ENCODE measurements around the gene ARHGAP23. TPM values are rescaled to one million over a fixed set of nuclear protein-coding genes. Genes with fewer than 3 reads are reported as not detected.

Gene ARHGAP23, protein sequence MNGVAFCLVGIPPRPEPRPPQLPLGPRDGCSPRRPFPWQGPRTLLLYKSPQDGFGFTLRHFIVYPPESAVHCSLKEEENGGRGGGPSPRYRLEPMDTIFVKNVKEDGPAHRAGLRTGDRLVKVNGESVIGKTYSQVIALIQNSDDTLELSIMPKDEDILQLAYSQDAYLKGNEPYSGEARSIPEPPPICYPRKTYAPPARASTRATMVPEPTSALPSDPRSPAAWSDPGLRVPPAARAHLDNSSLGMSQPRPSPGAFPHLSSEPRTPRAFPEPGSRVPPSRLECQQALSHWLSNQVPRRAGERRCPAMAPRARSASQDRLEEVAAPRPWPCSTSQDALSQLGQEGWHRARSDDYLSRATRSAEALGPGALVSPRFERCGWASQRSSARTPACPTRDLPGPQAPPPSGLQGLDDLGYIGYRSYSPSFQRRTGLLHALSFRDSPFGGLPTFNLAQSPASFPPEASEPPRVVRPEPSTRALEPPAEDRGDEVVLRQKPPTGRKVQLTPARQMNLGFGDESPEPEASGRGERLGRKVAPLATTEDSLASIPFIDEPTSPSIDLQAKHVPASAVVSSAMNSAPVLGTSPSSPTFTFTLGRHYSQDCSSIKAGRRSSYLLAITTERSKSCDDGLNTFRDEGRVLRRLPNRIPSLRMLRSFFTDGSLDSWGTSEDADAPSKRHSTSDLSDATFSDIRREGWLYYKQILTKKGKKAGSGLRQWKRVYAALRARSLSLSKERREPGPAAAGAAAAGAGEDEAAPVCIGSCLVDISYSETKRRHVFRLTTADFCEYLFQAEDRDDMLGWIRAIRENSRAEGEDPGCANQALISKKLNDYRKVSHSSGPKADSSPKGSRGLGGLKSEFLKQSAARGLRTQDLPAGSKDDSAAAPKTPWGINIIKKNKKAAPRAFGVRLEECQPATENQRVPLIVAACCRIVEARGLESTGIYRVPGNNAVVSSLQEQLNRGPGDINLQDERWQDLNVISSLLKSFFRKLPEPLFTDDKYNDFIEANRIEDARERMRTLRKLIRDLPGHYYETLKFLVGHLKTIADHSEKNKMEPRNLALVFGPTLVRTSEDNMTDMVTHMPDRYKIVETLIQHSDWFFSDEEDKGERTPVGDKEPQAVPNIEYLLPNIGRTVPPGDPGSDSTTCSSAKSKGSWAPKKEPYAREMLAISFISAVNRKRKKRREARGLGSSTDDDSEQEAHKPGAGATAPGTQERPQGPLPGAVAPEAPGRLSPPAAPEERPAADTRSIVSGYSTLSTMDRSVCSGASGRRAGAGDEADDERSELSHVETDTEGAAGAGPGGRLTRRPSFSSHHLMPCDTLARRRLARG (N-terminal part only)
- total RNA-seq (100 to 1,000 TPM in 4 of 7 donors, 10 to 100 TPM in 3; 60.5 to 250 (median 109) TPM), polyA plus RNA-seq (10 to 100 TPM in 1 of 3 donors, 1 to 10 TPM in 2; 7.5 to 35.4 (median 9.0) TPM)
- long read RNA-seq, donor 1, partial matches to known transcripts: 0 of 12 reads
- long read RNA-seq, donor 1, other reads (novel, unspliced or antisense): 10 of 12 reads
- long read RNA-seq, donor 2, full-length matches to known transcripts: 1 of 6 reads
- long read RNA-seq, donor 2, partial matches to known transcripts: 5 of 6 reads
- long read RNA-seq, donor 2, other reads (novel, unspliced or antisense): 0 of 6 reads

DNA sequence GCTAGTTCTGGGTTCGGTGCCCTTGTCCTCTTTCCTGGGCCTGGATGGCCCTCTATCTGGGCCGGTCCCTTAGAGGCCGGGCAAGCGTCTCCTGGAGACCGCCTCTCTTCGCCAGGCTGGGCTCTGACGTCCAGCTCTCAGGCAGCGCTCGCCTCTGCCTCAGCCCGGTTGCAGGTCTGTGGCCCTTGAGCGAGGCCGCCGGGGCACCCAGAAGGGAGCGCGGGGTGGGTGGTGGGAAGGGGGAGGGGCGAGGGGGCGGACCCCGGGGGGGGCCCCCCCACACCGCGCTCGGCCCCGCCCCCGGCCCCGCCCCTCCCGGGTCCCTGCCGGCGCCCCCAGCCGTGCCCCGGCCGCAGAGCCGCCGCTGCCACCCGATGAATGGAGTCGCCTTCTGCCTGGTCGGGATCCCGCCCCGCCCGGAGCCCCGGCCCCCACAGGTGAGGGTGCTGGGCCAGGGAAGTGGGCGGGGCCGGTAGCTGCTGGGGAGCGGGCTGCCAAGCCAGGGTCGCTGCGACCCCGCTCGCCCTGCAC is at the start of gene ARHGAP23:
ARHGAP23 (plus strand) TSS at position 353 of the 531 bp plus-strand sequence; CDS start at position 375, 22 bp downstream.
- DNase-seq: peak; percentile 87
- Histone ChIP-seq H3K4me1 (peaks cover 10 to 96% (median 65%) of the 10 kb centered on the region in 6 donors), H3K4me3 (peak within 1 kb of the TSS; percentile 67 to 94 (median 86)), H3K27ac (peak within 1 kb of the TSS; percentile 53 to 90 (median 86)), H3K36me3 (no peaks in the 10 kb centered on the region), H3K9me3 (no peaks in the 10 kb centered on the region), H3K27me3 (replicated peaks in 1 of 7) (peaks cover 0 to 61% (median 0%) of the 10 kb centered on the region in 7 donors)
- 0 to 2% (median 1%) methylated on average over 15 to 46 of the region's 46 CpGs for WGBS, 5 donors
- intact Hi-C loops (cut with DNase I; ENCODE audit: low total_unique reads): loop anchor here (10.0 kb wide), 1 partner anchor 57 kb away; no protein-coding TSS in a partner anchor
- peak; percentile 79 to 88 (median 84) for TF ChIP-seq POLR2AphosphoS5 (IDR thresholded peaks at IDR 0.05)
- TF ChIP-seq, protein P1, sequence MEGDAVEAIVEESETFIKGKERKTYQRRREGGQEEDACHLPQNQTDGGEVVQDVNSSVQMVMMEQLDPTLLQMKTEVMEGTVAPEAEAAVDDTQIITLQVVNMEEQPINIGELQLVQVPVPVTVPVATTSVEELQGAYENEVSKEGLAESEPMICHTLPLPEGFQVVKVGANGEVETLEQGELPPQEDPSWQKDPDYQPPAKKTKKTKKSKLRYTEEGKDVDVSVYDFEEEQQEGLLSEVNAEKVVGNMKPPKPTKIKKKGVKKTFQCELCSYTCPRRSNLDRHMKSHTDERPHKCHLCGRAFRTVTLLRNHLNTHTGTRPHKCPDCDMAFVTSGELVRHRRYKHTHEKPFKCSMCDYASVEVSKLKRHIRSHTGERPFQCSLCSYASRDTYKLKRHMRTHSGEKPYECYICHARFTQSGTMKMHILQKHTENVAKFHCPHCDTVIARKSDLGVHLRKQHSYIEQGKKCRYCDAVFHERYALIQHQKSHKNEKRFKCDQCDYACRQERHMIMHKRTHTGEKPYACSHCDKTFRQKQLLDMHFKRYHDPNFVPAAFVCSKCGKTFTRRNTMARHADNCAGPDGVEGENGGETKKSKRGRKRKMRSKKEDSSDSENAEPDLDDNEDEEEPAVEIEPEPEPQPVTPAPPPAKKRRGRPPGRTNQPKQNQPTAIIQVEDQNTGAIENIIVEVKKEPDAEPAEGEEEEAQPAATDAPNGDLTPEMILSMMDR (IDR thresholded peaks at IDR 0.05 in 8 of 11, conservative IDR thresholded peaks at IDR 0.05 in 3 of 11): no peak
- TF ChIP-seq POLR2A (IDR thresholded peaks at IDR 0.05): no peak

DNA sequence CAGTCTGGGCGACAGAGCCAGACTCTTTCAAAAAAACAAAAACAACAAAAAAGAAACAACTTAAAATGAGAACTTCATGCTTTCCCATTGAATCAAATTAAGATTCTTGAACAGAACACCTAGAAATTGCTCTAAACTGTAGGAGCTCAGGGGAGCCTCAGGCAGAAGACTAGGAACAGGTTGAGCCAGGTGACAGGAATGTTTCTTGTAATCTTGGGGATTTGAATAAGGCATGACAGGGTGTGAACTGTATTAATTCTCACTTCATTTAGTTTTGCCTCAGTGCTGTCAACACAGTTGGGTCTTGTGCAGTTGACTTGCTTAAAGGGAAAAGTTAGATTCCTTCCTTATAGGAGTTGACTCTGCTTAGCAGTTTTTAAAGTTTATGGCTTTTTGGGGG is 48.8 kb upstream of the ARHGAP23 start:
- intact Hi-C loops (cut with DNase I; ENCODE audit: low total_unique reads): no loop called here
- Histone ChIP-seq H3K4me3 (no peak overlapping the region), H3K9me3 (no peaks in the 10 kb centered on the region), H3K4me1 (no peaks in the 10 kb centered on the region), H3K27me3 (replicated peaks in 1 of 7) (no peaks in the 10 kb centered on the region), H3K36me3 (peaks cover 0 to 74% (median 17%) of the 10 kb centered on the region in 6 donors), H3K27ac (no peak overlapping the region)
- no peak for DNase-seq
- no peak for TF ChIP-seq POLR2AphosphoS5 (IDR thresholded peaks at IDR 0.05)
- no peak for TF ChIP-seq POLR2A (IDR thresholded peaks at IDR 0.05)
- TF ChIP-seq, protein P1 (IDR thresholded peaks at IDR 0.05 in 8 of 11, conservative IDR thresholded peaks at IDR 0.05 in 3 of 11): no peak
- 63 to 100% (median 82%) methylated on average over 1 of the region's 1 CpG for WGBS, 5 donors

DNA sequence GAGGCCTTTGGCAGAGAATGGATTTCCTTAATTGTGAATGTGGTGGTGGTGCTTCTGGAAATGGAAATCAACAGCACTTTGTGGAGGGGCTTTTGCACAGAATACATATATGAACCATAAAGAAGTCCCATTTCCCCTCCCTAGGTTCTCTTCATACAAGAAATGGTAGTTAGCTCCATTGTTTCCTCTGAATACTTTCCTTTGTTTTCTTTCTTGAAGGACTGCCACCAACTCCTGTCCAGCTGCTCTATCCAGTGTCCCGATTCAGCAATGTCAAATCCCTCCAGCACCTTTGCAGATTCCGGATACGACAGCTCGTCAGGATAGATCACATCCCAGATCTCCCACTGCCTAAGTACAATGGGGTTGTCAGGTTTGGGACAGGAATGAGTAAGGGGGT is 33.2 kb upstream of the ARHGAP23 start:
- H3K27ac ChIP-seq: no peak overlapping the region
- TF ChIP-seq POLR2AphosphoS5 (IDR thresholded peaks at IDR 0.05): no peak
- TF ChIP-seq, protein P1 (IDR thresholded peaks at IDR 0.05 in 8 of 11, conservative IDR thresholded peaks at IDR 0.05 in 3 of 11): no peak
- H3K4me1 ChIP-seq: no peaks in the 10 kb centered on the region
- no peaks in the 10 kb centered on the region for H3K27me3 ChIP-seq (replicated peaks in 1 of 7)
- no peak overlapping the region for H3K4me3 ChIP-seq
- H3K9me3 ChIP-seq: no peaks in the 10 kb centered on the region
- DNase-seq: no peak
- intact Hi-C loops (cut with DNase I; ENCODE audit: low total_unique reads): no loop called here
- 93 to 99% (median 95%) methylated on average over 4 of the region's 4 CpGs for WGBS, 5 donors
- peaks cover 0 to 74% (median 32%) of the 10 kb centered on the region in 6 donors for H3K36me3 ChIP-seq
